Heart right ventricle (tissue), 16 donors: ENCODE measurements around the gene MYO15B. TPM values are rescaled to one million over a fixed set of nuclear protein-coding genes. Genes with fewer than 3 reads are reported as not detected.
A peak's percentile ranks its signal among the peaks of the same experiment; 100 is the strongest.

Experiments used
- ATAC-seq, 8 donors: fragments of 200-7000 bp; cut with Tn5 transposase; one replicate each; pipeline ENCODE4 v1.9.1; 2020; ENCODE audit warnings: mild to moderate bottlenecking in 8 of 8, moderate library complexity in 8 of 8, moderate number of reproducible peaks in 1 of 8
- DNase-seq, 2 donors: peaks; one replicate each; pipeline ENCODE4 v3.0.0-alpha.2; 2020
- H3K27ac ChIP-seq, 10 donors: fragments of 200-600 bp; sonication (generic) in 2 of 10; one replicate each; pipeline versions ENCODE4 v1.5.0 to v1.8.0; 2020 to 2022; ENCODE audit warnings: mild to moderate bottlenecking in 3 of 10
- H3K27me3 ChIP-seq, 7 donors: fragments of 200-600 bp; one replicate each; pipeline ENCODE4 v1.8.0; 2021 to 2022; ENCODE audit warnings: mild to moderate bottlenecking in 2 of 7
- H3K36me3 ChIP-seq, 9 donors: fragments of 200-600 bp; sonication (generic) in 1 of 9; one replicate each; pipeline versions ENCODE4 v1.5.0 to v1.8.0; 2020 to 2022; ENCODE audit warnings: mild to moderate bottlenecking in 2 of 9
- H3K4me1 ChIP-seq, 9 donors: fragments of 200-600 bp; sonication (generic) in 1 of 9; one replicate each; pipeline versions ENCODE4 v1.5.0 to v1.8.0; 2020 to 2022; ENCODE audit warnings: mild to moderate bottlenecking in 4 of 9
- H3K4me3 ChIP-seq, 10 donors: fragments of 200-600 bp; sonication (generic) in 2 of 10; one replicate each; pipeline versions ENCODE4 v1.5.0 to v1.8.0; 2020 to 2022; ENCODE audit warnings: mild to moderate bottlenecking in 7 of 10, moderate library complexity in 2 of 10
- H3K9me3 ChIP-seq, 11 donors: fragments of 200-600 bp in 10 of 11; sonication (generic) in 2 of 11; one replicate each; pipeline versions ENCODE4 v1.5.0 to v1.8.0; 2013 to 2022; ENCODE audit warnings: mild to moderate bottlenecking in 2 of 11, control low read depth in 1 of 11, moderate library complexity in 1 of 11
- CTCF ChIP-seq, 9 donors: fragments of 200-600 bp; sonication (generic) in 2 of 9; IDR thresholded peaks; one replicate each; pipeline versions ENCODE4 v1.5.0 to v1.8.0; 2021 to 2022; ENCODE audit warnings: antibody characterized with exemption in 9 of 9, mild to moderate bottlenecking in 5 of 9, moderate library complexity in 1 of 9
- WGBS, 2 donors: extraction: QIAGEN DNeasy Blood & Tissue Kit; methylation state at CpG; one replicate each; pipeline ENCODE4 v1.1.7; 2013; ENCODE audit warnings: inconsistent platforms in 1 of 2; 5-methylcytosine and 5-hydroxymethylcytosine counted together
- intact Hi-C, 10 donors: fragments of 100-400 bp; cut with DNase I; formaldehyde crosslinking; loops; one replicate each; pipeline versions ENCODE4 v1.11.1 to v1.14.2; 2022
- polyA plus RNA-seq, 2 donors: library from polyadenylated mRNA; stranded (reverse); fragments of 200-250 nt; gene quantifications; one replicate each; pipeline ENCODE4 v1.2.3, GENCODE V29; 2013
- total RNA-seq, 10 donors: library from RNA; stranded (reverse); fragmentation: NEBNext Ultra II Directional in 3 of 10; extraction: Animal tissue kit (Norgen Biotek cat#: 25700) in 3 of 10; gene quantifications; one replicate each; pipeline versions ENCODE4 v1.2.1 to v1.2.4, GENCODE V29; 2021 to 2023
- donor health status: Arrhythmogenic right ventricular cardiomyopathy.
- donor health status: ischemic (EF 13 %, LVEDD 7.1; RV severe dilation, severe dysfunction).
- donor health status: healthy with polysubstance abuse.
- donor health status: DM: no; HTN: yes; CAD: no.
- donor health status: DM: no; HTN: no; CAD: no.
- donor health status: ischemic (EF 25% LVEDD 6.9; RV normal size, moderate dysfunction).
- donor health status: ischemic (EF 25% LVEDD 5.7; RV mildly dilated, moderate dysfunction).
- donor health status: healthy.
- donor health status: DM: yes; HTN: yes; CAD: no.
- donor health status: Ischemic cardiomyopathy.
- donor health status: ischemic (EF 35%, LVEDD 5.7; RV mildly dilated, moderate dysfunction).
- donor health status: nonischemic (EF 11% LVEDD 7.7; RV severe dilation, severe dysfunction).
- donor health status: DM: yes; HTN: yes; CAD: no.
- donor health status: PGD.
- donor health status: ischemic (EF 29% LVEDD 5.4; RV normal size, mild dysfunction).
- donor health status: nonischemic (EF 23%, LVEDD 6.1; RV moderate dilation, normal function).

MYO15B gene
- total and polyA plus RNA-seq, 12 donors = 27.9 to 205 (median 45.8) TPM

GRCh38 chr17:75571885-75572215 lies 15.8 kb upstream of the MYO15B start:
- Histone ChIP-seq H3K4me1 (peaks cover 0 to 18% (median 0%) of the 10 kb centered on the region in 9 donors), H3K36me3 (no peaks in the 10 kb centered on the region), H3K27me3 (no peaks in the 10 kb centered on the region), H3K27ac (peak overlapping the region in 1 of 10 donors; percentile 88), H3K4me3 (no peak overlapping the region), H3K9me3 (no peaks in the 10 kb centered on the region)
- no peak for TF ChIP-seq CTCF (IDR thresholded peaks at IDR 0.05)
- DNase-seq (no peak), ATAC-seq (no peak)
- WGBS, 2 donors = 85 to 94% methylated on average over 16 of the region's 16 CpGs
- intact Hi-C loops = no loop called here

DNA sequence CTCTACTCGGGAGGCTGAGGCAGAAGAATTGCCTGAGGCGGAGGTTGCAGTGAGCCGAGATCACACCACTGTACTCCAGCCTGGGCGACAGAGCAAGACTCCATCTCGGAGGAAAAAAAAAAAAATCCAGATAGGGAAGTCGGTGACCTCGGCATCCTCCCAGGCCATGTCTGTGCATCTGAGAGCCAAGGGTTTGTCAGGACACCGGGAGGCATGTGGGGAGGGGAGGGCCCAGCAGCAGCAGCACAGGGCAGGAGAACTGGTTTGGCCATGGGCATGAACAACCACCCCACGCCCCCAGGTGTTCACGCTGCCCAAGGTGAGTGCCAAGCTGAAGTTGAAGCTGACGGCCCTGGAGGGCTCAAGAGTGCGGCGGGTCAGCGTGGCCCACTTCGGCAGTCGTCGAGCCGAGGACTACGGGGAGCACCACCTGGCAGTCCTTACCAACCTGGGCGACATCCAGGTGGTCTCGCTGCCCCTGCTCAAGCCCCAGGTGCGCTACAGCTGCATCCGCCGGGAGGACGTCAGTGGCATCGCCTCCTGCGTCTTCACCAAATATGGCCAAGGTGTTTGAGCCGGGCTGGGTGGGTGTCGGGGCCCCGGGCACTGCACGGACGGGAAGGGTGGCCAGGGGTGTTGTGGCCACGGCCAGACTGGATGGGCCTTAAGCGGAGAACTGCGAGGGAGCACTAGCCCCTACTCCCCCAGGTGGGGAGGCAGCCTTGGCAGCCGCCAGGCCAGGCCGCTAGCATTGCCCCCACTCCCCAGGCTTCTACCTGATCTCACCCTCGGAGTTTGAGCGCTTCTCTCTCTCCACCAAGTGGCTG lies 14.7 kb upstream of the MYO15B start:
- Histone ChIP-seq H3K4me3 (no peak overlapping the region), H3K36me3 (no peaks in the 10 kb centered on the region), H3K27ac (no peak overlapping the region), H3K9me3 (no peaks in the 10 kb centered on the region), H3K27me3 (no peaks in the 10 kb centered on the region), H3K4me1 (peaks cover 0 to 18% (median 0%) of the 10 kb centered on the region in 9 donors)
- 95% methylated on average over 39 of the region's 39 CpGs for WGBS, 2 donors
- TF ChIP-seq CTCF (IDR thresholded peaks at IDR 0.05) = no peak
- ATAC-seq (no peak), DNase-seq (no peak)
- intact Hi-C loops = no loop called here

DNA sequence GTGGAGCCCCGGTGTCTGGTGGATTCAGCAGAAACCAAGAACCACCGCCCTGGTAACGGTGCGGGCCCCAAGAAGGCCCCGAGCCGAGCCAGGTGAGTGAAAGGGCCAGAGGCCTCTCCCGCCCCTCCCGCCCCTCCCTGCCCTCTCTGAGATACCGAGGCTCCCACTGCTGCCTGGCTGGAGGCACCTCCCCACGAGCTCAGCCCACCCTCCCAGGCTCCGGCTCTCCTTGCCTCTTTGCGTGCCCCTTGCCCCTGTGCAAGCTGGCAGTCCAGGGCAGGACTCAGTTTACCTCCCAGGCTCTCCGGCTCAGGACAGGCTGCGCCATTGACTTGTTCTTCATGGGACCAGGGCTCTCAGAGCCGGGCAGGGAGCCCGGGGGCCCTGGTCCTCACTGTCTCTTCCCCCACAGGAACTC lies 14.1 kb upstream of the MYO15B start:
- H3K36me3 ChIP-seq = no peaks in the 10 kb centered on the region
- no peak overlapping the region for H3K4me3 ChIP-seq
- intact Hi-C loops = no loop called here
- 89 to 95% methylated on average over 15 to 16 of the region's 16 CpGs for WGBS, 2 donors
- DNase-seq = no peak
- ATAC-seq = no peak
- H3K4me1 ChIP-seq = peaks cover 0 to 19% (median under 1%) of the 10 kb centered on the region in 9 donors
- H3K9me3 ChIP-seq = no peaks in the 10 kb centered on the region
- no peak overlapping the region for H3K27ac ChIP-seq
- no peak for TF ChIP-seq CTCF (IDR thresholded peaks at IDR 0.05)
- no peaks in the 10 kb centered on the region for H3K27me3 ChIP-seq

- intact Hi-C loops = no loop called here
- 90 to 93% methylated on average over 10 to 13 of the region's 13 CpGs for WGBS, 2 donors
- ATAC-seq (no peak), DNase-seq (no peak)
- H3K9me3 ChIP-seq = no peaks in the 10 kb centered on the region
- no peaks in the 10 kb centered on the region for H3K36me3 ChIP-seq
- H3K4me3 ChIP-seq = no peak overlapping the region
- H3K27ac ChIP-seq = no peak overlapping the region
- no peak for TF ChIP-seq CTCF (IDR thresholded peaks at IDR 0.05)
- no peaks in the 10 kb centered on the region for H3K27me3 ChIP-seq
- H3K4me1 ChIP-seq = peaks cover 0 to 23% (median 5%) of the 10 kb centered on the region in 9 donors
These were observed 13.6 kb upstream of the MYO15B start for GRCh38 chr17:75573994-75574393.
